SK-N-SH (cell line): ENCODE results near the gene HES1. TPM values are rescaled to one million over a fixed set of nuclear protein-coding genes. Genes with fewer than 3 reads are reported as not detected.

Experiments used
- CTCF ChIA-PET: fragments of 300-600, 350-600 bp; formaldehyde crosslinking; extraction: SDS; loops from one replicate; lab custom pipeline; 2021; lab: Yijun Ruan, JAX
- POLR2A ChIA-PET: fragments of 350-600 bp; sonication (Branson Sonifier 250); formaldehyde crosslinking; extraction: SDS; loops from one replicate; lab custom pipeline; 2020; ENCODE audit warnings: antibody characterized with exemption, inconsistent platforms; lab: Yijun Ruan, JAX
- DNase-seq: peaks from one replicate; pipeline ENCODE4 v3.0.0; 2012
- H2AFZ ChIP-seq: fragments of 200-600 bp; sonication (generic); 2 replicates; pipeline ENCODE4 v1.8.1; 2016; ENCODE audit warnings: antibody characterized with exemption, mild to moderate bottlenecking, low read depth
- H3F3A ChIP-seq: fragments of 200-600 bp; sonication (generic); replicated peaks from 2 replicates; pipeline ENCODE3; 2016; ENCODE audit warnings: antibody characterized with exemption, mild to moderate bottlenecking; ENCODE audit not compliant: insufficient read depth
- H3K27ac ChIP-seq, 2 experiments: fragments of 200-500 bp in 1 of 2; fragments of 200-600 bp in 1 of 2; sonication (Bioruptor generic) in 1 of 2; sonication (generic), shearing (Covaris generic) in 1 of 2; 2 replicates each; pipeline versions ENCODE4 v1.5.1 to v1.6.1; 2014 to 2016; ENCODE audit warnings: low read depth in 2 of 2, inconsistent platforms in 1 of 2, low read length in 1 of 2, mild to moderate bottlenecking in 1 of 2, mixed read lengths in 1 of 2
- H3K27me3 ChIP-seq: fragments of 200-600 bp; sonication (generic), shearing (Covaris generic); 2 replicates; pipeline ENCODE4 v1.6.1; 2016; ENCODE audit warnings: mixed run types; ENCODE audit not compliant: insufficient read depth
- H3K36me3 ChIP-seq, 2 experiments: fragments of 200-500 bp in 1 of 2; fragments of 200-600 bp in 1 of 2; sonication (Bioruptor generic) in 1 of 2; sonication (generic) in 1 of 2; replicated peaks in 1 of 2; 2 replicates each; pipeline versions ENCODE3 to v1.5.1; 2014 to 2016; ENCODE audit warnings: low read length in 1 of 2, mild to moderate bottlenecking in 1 of 2; ENCODE audit not compliant: insufficient read depth in 2 of 2, control insufficient read depth in 1 of 2
- H3K4me1 ChIP-seq, 2 experiments: fragments of 200-500 bp in 1 of 2; fragments of 200-600 bp in 1 of 2; sonication (Bioruptor generic) in 1 of 2; sonication (generic), shearing (Covaris generic) in 1 of 2; 2 replicates each; pipeline versions ENCODE4 v1.5.1 to v1.6.1; 2014 to 2016; ENCODE audit warnings: low read depth in 1 of 2, low read length in 1 of 2, mixed run types in 1 of 2; ENCODE audit not compliant: insufficient read depth in 2 of 2, control insufficient read depth in 1 of 2
- H3K4me2 ChIP-seq: fragments of 200-600 bp; sonication (generic), shearing (Covaris generic); 2 replicates; pipeline ENCODE4 v1.6.1; 2017; ENCODE audit warnings: mixed run types
- H3K4me3 ChIP-seq, 2 experiments: fragments of 200-500 bp in 1 of 2; fragments of 200-600 bp in 1 of 2; sonication (Bioruptor generic) in 1 of 2; sonication (generic), shearing (Covaris generic) in 1 of 2; 2 replicates each; pipeline versions ENCODE4 v1.5.1 to v1.8.1; 2014 to 2016; ENCODE audit warnings: low read depth in 2 of 2, inconsistent platforms in 1 of 2, low read length in 1 of 2, mild to moderate bottlenecking in 1 of 2, mixed read lengths in 1 of 2, moderate library complexity in 1 of 2
- H3K79me2 ChIP-seq: fragments of 200-600 bp; sonication (generic); 2 replicates; pipeline ENCODE4 v1.8.1; 2017; ENCODE audit warnings: mild to moderate bottlenecking; ENCODE audit not compliant: insufficient read depth
- H3K9ac ChIP-seq: fragments of 200-600 bp; sonication (generic); 2 replicates; pipeline ENCODE4 v1.6.1; 2017; ENCODE audit warnings: mixed run types
- H3K9me2 ChIP-seq: fragments of 200-600 bp; sonication (generic); 2 replicates; pipeline ENCODE4 v1.6.1; 2017; ENCODE audit warnings: mixed run types
- H3K9me3 ChIP-seq: fragments of 200-600 bp; sonication (generic); 2 replicates; pipeline ENCODE4 v1.6.1; 2017; ENCODE audit warnings: mixed run types, mild to moderate bottlenecking, moderate library complexity
- H4K20me1 ChIP-seq: fragments of 200-600 bp; sonication (generic); 2 replicates; pipeline ENCODE4 v1.6.1; 2017; ENCODE audit warnings: mild to moderate bottlenecking, mixed run types; ENCODE audit not compliant: insufficient read depth
- EP300 ChIP-seq, 2 experiments: IDR thresholded peaks; 2 replicates each; pipeline versions ENCODE4 v1.4.0 to v1.6.1; 2012; ENCODE audit warnings: borderline replicate concordance in 1 of 2, low read depth in 1 of 2, low read length in 1 of 2
- EZH2phosphoT487 ChIP-seq: fragments of 200-600 bp; sonication (generic); IDR thresholded peaks from 2 replicates; pipeline ENCODE4 v1.6.1; 2017; ENCODE audit warnings: low read depth, mixed run types, mild to moderate bottlenecking, antibody characterized with exemption, moderate library complexity, borderline replicate concordance
- FOXM1 ChIP-seq: IDR thresholded peaks from 2 replicates; pipeline ENCODE4 v1.4.0; 2012; ENCODE audit warnings: low read depth, mild to moderate bottlenecking
- IRF3 ChIP-seq: fragments of 150-350 bp; IDR thresholded peaks from 2 replicates; pipeline ENCODE4 v1.6.1; 2016; ENCODE audit warnings: mild to moderate bottlenecking, low read depth, low read length
- JUND ChIP-seq: IDR thresholded peaks from 2 replicates; pipeline ENCODE4 v1.4.0; 2012
- MXI1 ChIP-seq: IDR thresholded peaks from 2 replicates; pipeline ENCODE4 v1.6.1; 2012; ENCODE audit warnings: mild to moderate bottlenecking, low read depth, low read length, improper control_type of control experiment
- RAD21 ChIP-seq: IDR thresholded peaks from 2 replicates; pipeline ENCODE4 v1.6.1; 2012; ENCODE audit warnings: mild to moderate bottlenecking, low read length
- RCOR1 ChIP-seq: fragments of 150-350 bp; IDR thresholded peaks from 2 replicates; pipeline ENCODE4 v1.6.1; 2017; ENCODE audit warnings: antibody characterized with exemption, low read length
- RXRA ChIP-seq: IDR thresholded peaks from 2 replicates; pipeline ENCODE4 v1.4.0; 2012; ENCODE audit warnings: low read depth, mild to moderate bottlenecking, borderline replicate concordance
- SIN3A ChIP-seq: IDR thresholded peaks from 2 replicates; pipeline ENCODE4 v1.6.1; 2012; ENCODE audit warnings: low read depth, mild to moderate bottlenecking, low read length, moderate library complexity, borderline replicate concordance
- TAF1 ChIP-seq: IDR thresholded peaks from 2 replicates; pipeline ENCODE4 v1.6.1; 2012; ENCODE audit warnings: low read depth, mild to moderate bottlenecking, low read length, moderate library complexity, borderline replicate concordance
- TEAD4 ChIP-seq: IDR thresholded peaks from 2 replicates; pipeline ENCODE4 v1.4.0; 2012; ENCODE audit warnings: mild to moderate bottlenecking, borderline replicate concordance; ENCODE audit not compliant: insufficient read depth
- USF1 ChIP-seq: IDR thresholded peaks from 2 replicates; pipeline ENCODE4 v1.4.0; 2012; ENCODE audit warnings: low read depth, borderline replicate concordance
- YY1 ChIP-seq: IDR thresholded peaks from 2 replicates; pipeline ENCODE4 v1.4.0; 2012; ENCODE audit warnings: low read depth, mild to moderate bottlenecking
- WGBS: methylation state at CpG from one replicate; pipeline ENCODE4 v1.1.6; 2017; ENCODE audit warnings: low lambda C conversion rate; 5-methylcytosine and 5-hydroxymethylcytosine counted together
- polyA plus RNA-seq, 3 experiments: library from polyadenylated mRNA; depleted of rRNA; stranded (reverse); fragments of >200 nt; gene quantifications; 2 replicates each; pipeline ENCODE4 v1.2.3, GENCODE V29; 2012
- TF ChIP-seq, protein P1 (sequence below): IDR thresholded peaks from 2 replicates; pipeline ENCODE4 v1.4.0; 2012; ENCODE audit warnings: low read depth

HES1 gene
- polyA plus RNA-seq, 1 of the 3 experiments (the other 2 are of a cell fraction): 225 TPM

GRCh38 chr3:194169595-194169994, 33.6 kb downstream of the HES1 start:
- Histone ChIP-seq H3K9me2 (no peaks in the 10 kb centered on the region), H3K4me3 (no peak overlapping the region), H3K9me3 (no peaks in the 10 kb centered on the region), H3K36me3 (no peaks in the 10 kb centered on the region), H3K9ac (no peak overlapping the region), H3K27me3 (peaks cover 15% of the 10 kb centered on the region; the same call in 1 of the 2 replicates), H3K27ac (no peak overlapping the region), H3K4me1 (peaks cover 6 to 10% of the 10 kb centered on the region in 2 experiments; a peak in 3 of 4 replicates), H3K4me2 (no peak overlapping the region), H2AFZ (no peak overlapping the region), H4K20me1 (no peaks in the 10 kb centered on the region), H3K79me2 (no peaks in the 10 kb centered on the region), H3F3A (no peaks in the 10 kb centered on the region)
- CTCF ChIA-PET: no interaction called here
- WGBS: 80% methylated on average over 10 of the region's 10 CpGs
- POLR2A ChIA-PET: no interaction called here
- TF ChIP-seq RAD21: no peak
- TF ChIP-seq YY1: no peak
- TF ChIP-seq FOXM1: no peak
- no peak for TF ChIP-seq SIN3A
- TF ChIP-seq, protein P1, sequence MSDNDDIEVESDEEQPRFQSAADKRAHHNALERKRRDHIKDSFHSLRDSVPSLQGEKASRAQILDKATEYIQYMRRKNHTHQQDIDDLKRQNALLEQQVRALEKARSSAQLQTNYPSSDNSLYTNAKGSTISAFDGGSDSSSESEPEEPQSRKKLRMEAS: no peak
- no peak for TF ChIP-seq RXRA
- TF ChIP-seq TEAD4: no peak
- TF ChIP-seq MXI1: no peak
- no peak for TF ChIP-seq EP300 (IDR thresholded peaks at IDR 0.05; ENCODE audit: borderline replicate concordance in 1 of 2, low read depth in 1 of 2, low read length in 1 of 2)
- TF ChIP-seq USF1: no peak
- TF ChIP-seq TAF1: no peak
- DNase-seq: no peak

DNA sequence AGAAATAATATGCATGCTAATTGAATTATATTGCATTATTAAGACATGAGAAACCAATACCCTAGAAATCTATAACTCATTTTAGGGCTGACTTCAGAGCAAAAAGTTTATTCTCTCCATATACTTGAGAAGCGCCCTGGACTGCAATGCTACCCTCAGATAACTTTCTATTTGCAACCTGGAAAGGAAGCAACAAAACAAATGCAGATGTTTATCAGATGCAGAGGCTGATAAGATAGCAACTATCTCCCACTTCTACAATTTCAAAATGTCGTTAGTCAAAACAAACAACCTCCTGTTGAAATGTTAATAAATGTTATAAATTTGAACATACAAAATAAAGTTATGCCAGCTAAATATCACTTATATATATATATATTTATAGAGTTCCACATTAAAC, 34.8 kb downstream of the HES1 start:
- Histone ChIP-seq H3K9me2 (no peaks in the 10 kb centered on the region), H3F3A (no peaks in the 10 kb centered on the region), H3K9ac (no peak overlapping the region), H3K79me2 (no peaks in the 10 kb centered on the region), H3K9me3 (no peaks in the 10 kb centered on the region), H3K27ac (no peak overlapping the region), H3K4me3 (no peak overlapping the region), H3K4me1 (peaks cover 6 to 10% of the 10 kb centered on the region in 2 experiments; a peak in 3 of 4 replicates), H3K4me2 (no peak overlapping the region), H3K27me3 (peaks cover 12% of the 10 kb centered on the region; the same call in 1 of the 2 replicates), H2AFZ (no peak overlapping the region), H4K20me1 (no peaks in the 10 kb centered on the region), H3K36me3 (no peaks in the 10 kb centered on the region)
- CTCF ChIA-PET: no interaction called here
- TF ChIP-seq JUND: no peak
- no peak for TF ChIP-seq EZH2phosphoT487
- TF ChIP-seq TEAD4: no peak
- TF ChIP-seq IRF3: no peak
- TF ChIP-seq RCOR1: no peak
- no peak for TF ChIP-seq YY1
- no peak for DNase-seq
- 74% methylated on average over 2 of the region's 2 CpGs for WGBS
- POLR2A ChIA-PET: no interaction called here
